Measurements from ENCODE around the gene PPT2.

PPT2 gene

GRCh38 chr6:32200711-32201475, 47.0 kb downstream of the PPT2 start:
- Histone ChIP-seq H3K4me1 (ENCODE audit: control insufficient read depth in 1 of 2, insufficient read depth in 1 of 2, low read depth in 1 of 2, low read length in 1 of 2) (peaks cover 16 to 18% of the 10 kb centered on the region in 2 experiments), H3K36me3 (no peaks in the 10 kb centered on the region), H3K4me3 (ENCODE audit: low read depth in 1 of 2, low read length in 1 of 2) (no peak overlapping the region), H3K27ac (no peak overlapping the region), H3K27me3 (peaks cover 31% of the 10 kb centered on the region), H3K9me3 (no peaks in the 10 kb centered on the region)
- no peak for TF ChIP-seq CTCF (IDR thresholded peaks at IDR 0.05)

- Histone ChIP-seq H3K4me1 (ENCODE audit: control insufficient read depth in 1 of 2, insufficient read depth in 1 of 2, low read depth in 1 of 2, low read length in 1 of 2) (peaks cover 4 to 6% of the 10 kb centered on the region in 2 experiments), H3K27me3 (peaks cover 34% of the 10 kb centered on the region), H3K9me3 (no peaks in the 10 kb centered on the region), H3K36me3 (no peaks in the 10 kb centered on the region), H3K27ac (no peak overlapping the region), H3K4me3 (ENCODE audit: low read depth in 1 of 2, low read length in 1 of 2) (no peak overlapping the region)
- no peak for TF ChIP-seq CTCF (IDR thresholded peaks at IDR 0.05)
These were observed 48.2 kb downstream of the PPT2 start for GRCh38 chr6:32202186-32202585.

GRCh38 chr6:32203426-32204267, 49.7 kb downstream of the PPT2 start:
- peaks cover 0 to 2% of the 10 kb centered on the region in 2 experiments for H3K4me1 ChIP-seq (ENCODE audit: control insufficient read depth in 1 of 2, insufficient read depth in 1 of 2, low read depth in 1 of 2, low read length in 1 of 2)
- no peak for TF ChIP-seq CTCF (IDR thresholded peaks at IDR 0.05)

GRCh38 chr6:32204268-32204715, 50.4 kb downstream of the PPT2 start:
- H3K36me3 ChIP-seq: no peaks in the 10 kb centered on the region
- H3K27ac ChIP-seq: no peak overlapping the region
- H3K4me3 ChIP-seq (ENCODE audit: low read depth in 1 of 2, low read length in 1 of 2): no peak overlapping the region
- H3K9me3 ChIP-seq: no peaks in the 10 kb centered on the region
- peaks cover 34% of the 10 kb centered on the region for H3K27me3 ChIP-seq
- TF ChIP-seq CTCF (IDR thresholded peaks at IDR 0.05): no peak
- peaks cover 0 to 2% of the 10 kb centered on the region in 2 experiments for H3K4me1 ChIP-seq (ENCODE audit: control insufficient read depth in 1 of 2, insufficient read depth in 1 of 2, low read depth in 1 of 2, low read length in 1 of 2)

More at GRCh38 chr6:32203426-32204267, 49.7 kb downstream of the PPT2 start:
- Histone ChIP-seq H3K27me3 (peaks cover 34% of the 10 kb centered on the region), H3K36me3 (no peaks in the 10 kb centered on the region), H3K9me3 (no peaks in the 10 kb centered on the region), H3K4me3 (ENCODE audit: low read depth in 1 of 2, low read length in 1 of 2) (no peak overlapping the region), H3K27ac (no peak overlapping the region)

GRCh38 chr6:32208996-32209395, 55.1 kb downstream of the PPT2 start:
- Histone ChIP-seq H3K27me3 (peaks cover 19% of the 10 kb centered on the region), H3K4me1 (ENCODE audit: control insufficient read depth in 1 of 2, insufficient read depth in 1 of 2, low read depth in 1 of 2, low read length in 1 of 2) (no peaks in the 10 kb centered on the region), H3K9me3 (no peaks in the 10 kb centered on the region), H3K36me3 (no peaks in the 10 kb centered on the region), H3K4me3 (ENCODE audit: low read depth in 1 of 2, low read length in 1 of 2) (no peak overlapping the region), H3K27ac (no peak overlapping the region)
- TF ChIP-seq CTCF (IDR thresholded peaks at IDR 0.05): no peak

Data from neutrophil (primary cell).